ENCODE results near the gene KIF14. TPM values are rescaled to one million over a fixed set of nuclear protein-coding genes. Genes with fewer than 3 reads are reported as not detected.

KIF14 gene
- total and polyA plus RNA-seq, 2 of the 8 experiments (the other 6 are each of a cell fraction or from before 2014, with no cell fraction given): 2.6 to 23.3 TPM

GRCh38 chr1:200535605-200536004, 84.9 kb downstream of the KIF14 start (continued):
- TF ChIP-seq SAP30 (IDR thresholded peaks at IDR 0.05; ENCODE audit: insufficient read depth, insufficient replicate concordance, low read length) (no peak), GABPA (IDR thresholded peaks at IDR 0.05; ENCODE audit: borderline replicate concordance, insufficient read depth, low read length) (no peak), CREB1 (IDR thresholded peaks at IDR 0.05) (peak; percentile 49; the same call in 1 of the 2 replicates), CHD2 (IDR thresholded peaks at IDR 0.05; ENCODE audit: low read length) (no peak), BRCA1 (IDR thresholded peaks at IDR 0.05; ENCODE audit: low read depth, low read length) (no peak), POLR2AphosphoS5 (IDR thresholded peaks at IDR 0.05; ENCODE audit: low read depth, low read length) (no peak), JUND (IDR thresholded peaks at IDR 0.05; ENCODE audit: low read length) (peak; percentile 91), SP2 (IDR thresholded peaks at IDR 0.05; ENCODE audit: low read length) (no peak), SRF (IDR thresholded peaks at IDR 0.05; ENCODE audit: low read depth, low read length) (no peak), RNF2 (IDR thresholded peaks at IDR 0.05; ENCODE audit: borderline replicate concordance, low read depth, low read length, missing control alignments, poor library complexity, severe bottlenecking) (no peak), RAD21 (IDR thresholded peaks at IDR 0.05 in 1 of 2, conservative IDR thresholded peaks at IDR 0.05 in 1 of 2; ENCODE audit: low read depth in 2 of 2, low read length in 2 of 2) (peak; percentile 72 to 77), JUN (IDR thresholded peaks at IDR 0.05; ENCODE audit: low read depth, low read length) (no peak), POLR2A (IDR thresholded peaks at IDR 0.05; ENCODE audit: control extremely low read depth in 1 of 2, low read depth in 2 of 2, low read length in 2 of 2) (no peak), POU5F1 (IDR thresholded peaks at IDR 0.05; ENCODE audit: low read depth, low read length) (no peak), CBX8 (IDR thresholded peaks at IDR 0.05; ENCODE audit: borderline replicate concordance, low read depth, low read length) (no peak)

All from H1 (cell line).